HepG2 (cell line): ENCODE measurements around the gene MRPL43. TPM values are rescaled to one million over a fixed set of nuclear protein-coding genes. Genes with fewer than 3 reads are reported as not detected.

Source experiments
- ADNP ChIP-seq: sonication (generic); formaldehyde crosslinking; IDR thresholded peaks from 2 replicates; pipeline ENCODE4 v1.4.0; 2020; ENCODE audit warnings: missing genetic modification reagents
- CEBPG ChIP-seq: IDR thresholded peaks from 2 replicates; pipeline ENCODE4 v1.6.1; 2016
- HOXA7 ChIP-seq: sonication (generic); formaldehyde crosslinking; IDR thresholded peaks from 2 replicates; pipeline ENCODE4 v1.8.1; 2022; ENCODE audit warnings: mild to moderate bottlenecking, missing genetic modification reagents, moderate library complexity
- KDM4B ChIP-seq: sonication (generic); formaldehyde crosslinking; IDR thresholded peaks from 2 replicates; pipeline ENCODE4 v1.4.0; 2020; ENCODE audit warnings: missing genetic modification reagents
- KDM5A ChIP-seq: fragments of 200-600 bp; sonication (generic); IDR thresholded peaks from 2 replicates; pipeline ENCODE4 v1.7.0; 2018; ENCODE audit warnings: antibody characterized with exemption, mild to moderate bottlenecking, low read length, borderline replicate concordance
- MXI1 ChIP-seq: IDR thresholded peaks from 3 replicates; pipeline ENCODE4 v1.6.1; 2012; ENCODE audit warnings: low read depth, low read length, inconsistent platforms, borderline replicate concordance
- NFATC3 ChIP-seq: sonication (generic); formaldehyde crosslinking; IDR thresholded peaks from 2 replicates; pipeline ENCODE4 v1.5.1; 2020; ENCODE audit warnings: mild to moderate bottlenecking, missing genetic modification reagents
- SALL2 ChIP-seq: sonication (generic); formaldehyde crosslinking; IDR thresholded peaks from 2 replicates; pipeline ENCODE4 v1.8.1; 2023; ENCODE audit warnings: mild to moderate bottlenecking, missing genetic modification reagents, inconsistent platforms
- TARDBP ChIP-seq: sonication (generic); formaldehyde crosslinking; IDR thresholded peaks from 2 replicates; pipeline ENCODE4 v1.8.0; 2022; ENCODE audit warnings: mild to moderate bottlenecking, missing genetic modification reagents
- ZMAT3 ChIP-seq: sonication (generic); formaldehyde crosslinking; conservative IDR thresholded peaks from 2 replicates; pipeline ENCODE4 v1.7.0; 2021; ENCODE audit warnings: missing genetic modification reagents
- polyA plus RNA-seq, 8 experiments: library from polyadenylated mRNA; depleted of rRNA in 3 of 8; stranded (reverse) in 7 of 8; unstranded in 1 of 8; fragments of >200 nt; fragmentation: Illumina TruSeq in 4 of 8; extraction: Trizol in 4 of 8; gene quantifications; 2 replicates each; pipeline versions ENCODE4 v1.2.1 to v1.2.3, GENCODE V29; 2011 to 2016; ENCODE audit warnings: low read depth in 4 of 8, missing spikeins in 1 of 8, mixed read lengths in 1 of 8; ENCODE audit not compliant: insufficient read depth in 1 of 8
- total RNA-seq, 5 experiments: library from RNA; depleted of rRNA; stranded (reverse); fragments of >200 nt; fragmentation: Illumina TruSeq; extraction: Trizol; gene quantifications; 2 replicates each; pipeline ENCODE4 v1.2.3, GENCODE V29; 2016; ENCODE audit warnings: low read depth in 1 of 5
- TF ChIP-seq, protein P1 (sequence below): sonication (generic); formaldehyde crosslinking; IDR thresholded peaks from 2 replicates; pipeline ENCODE4 v1.5.1; 2020; ENCODE audit warnings: mild to moderate bottlenecking, missing genetic modification reagents, borderline replicate concordance
- TF ChIP-seq, protein P2 (sequence below), 2 experiments: fragments of 450-650 bp in 1 of 2; sonication (generic) in 1 of 2; formaldehyde crosslinking; IDR thresholded peaks; 2 replicates each; pipeline versions ENCODE4 v1.5.0 to v1.8.0; 2020 to 2022; ENCODE audit warnings: mild to moderate bottlenecking in 1 of 2, missing genetic modification reagents in 1 of 2
- TF ChIP-seq, protein P3 (sequence below): sonication (generic); formaldehyde crosslinking; IDR thresholded peaks from 2 replicates; pipeline ENCODE4 v1.5.0; 2020; ENCODE audit warnings: mild to moderate bottlenecking, low read depth, missing genetic modification reagents, borderline replicate concordance

Gene MRPL43
- total and polyA plus RNA-seq, 2 of the 13 experiments (the other 11 are each of a cell fraction or from before 2014, with no cell fraction given): 71.0 to 73.7 TPM

DNA sequence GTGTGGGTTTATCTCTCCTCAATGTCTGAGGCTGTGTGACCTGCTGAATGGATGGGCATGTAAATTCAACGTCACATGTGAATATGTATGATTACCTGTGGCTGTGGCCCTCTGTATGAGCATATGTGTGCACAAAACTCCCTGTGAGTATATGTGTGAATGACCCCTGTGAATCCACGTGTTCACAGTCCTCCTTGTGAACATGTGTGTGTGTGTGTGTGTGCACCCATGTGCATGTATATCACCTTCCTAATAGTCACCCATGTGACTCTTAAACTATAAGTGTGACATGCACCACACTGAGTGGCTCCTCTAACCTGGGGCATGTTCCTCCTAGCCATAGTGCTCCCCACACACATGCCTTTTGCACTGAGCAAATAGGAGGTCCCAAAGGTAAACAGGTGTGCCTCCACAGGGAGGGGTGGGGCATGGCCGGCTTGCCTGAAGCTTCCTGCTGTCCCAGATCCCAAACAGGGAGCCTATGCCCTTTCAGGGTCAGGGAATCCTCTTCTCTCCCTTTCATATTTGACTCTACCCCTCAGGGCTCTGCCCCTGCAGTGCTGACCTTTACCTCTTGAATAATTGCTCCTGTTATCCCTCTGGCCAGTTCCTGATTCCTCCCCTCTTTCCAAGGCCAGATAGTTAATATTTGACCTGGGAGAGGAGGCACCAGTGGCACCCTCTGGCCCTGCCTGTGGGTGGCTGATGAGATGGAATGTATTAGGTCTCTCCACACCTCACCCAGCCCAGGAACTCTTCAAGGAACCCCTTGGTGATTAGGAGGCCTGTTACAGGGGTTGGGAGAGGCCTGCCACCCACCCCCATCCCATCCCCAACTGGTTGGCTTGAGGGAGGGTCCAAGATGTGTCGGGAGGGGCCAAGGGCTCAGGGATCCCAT lies 16.1 kb downstream of the MRPL43 start (continued):
- TF ChIP-seq, protein P1, sequence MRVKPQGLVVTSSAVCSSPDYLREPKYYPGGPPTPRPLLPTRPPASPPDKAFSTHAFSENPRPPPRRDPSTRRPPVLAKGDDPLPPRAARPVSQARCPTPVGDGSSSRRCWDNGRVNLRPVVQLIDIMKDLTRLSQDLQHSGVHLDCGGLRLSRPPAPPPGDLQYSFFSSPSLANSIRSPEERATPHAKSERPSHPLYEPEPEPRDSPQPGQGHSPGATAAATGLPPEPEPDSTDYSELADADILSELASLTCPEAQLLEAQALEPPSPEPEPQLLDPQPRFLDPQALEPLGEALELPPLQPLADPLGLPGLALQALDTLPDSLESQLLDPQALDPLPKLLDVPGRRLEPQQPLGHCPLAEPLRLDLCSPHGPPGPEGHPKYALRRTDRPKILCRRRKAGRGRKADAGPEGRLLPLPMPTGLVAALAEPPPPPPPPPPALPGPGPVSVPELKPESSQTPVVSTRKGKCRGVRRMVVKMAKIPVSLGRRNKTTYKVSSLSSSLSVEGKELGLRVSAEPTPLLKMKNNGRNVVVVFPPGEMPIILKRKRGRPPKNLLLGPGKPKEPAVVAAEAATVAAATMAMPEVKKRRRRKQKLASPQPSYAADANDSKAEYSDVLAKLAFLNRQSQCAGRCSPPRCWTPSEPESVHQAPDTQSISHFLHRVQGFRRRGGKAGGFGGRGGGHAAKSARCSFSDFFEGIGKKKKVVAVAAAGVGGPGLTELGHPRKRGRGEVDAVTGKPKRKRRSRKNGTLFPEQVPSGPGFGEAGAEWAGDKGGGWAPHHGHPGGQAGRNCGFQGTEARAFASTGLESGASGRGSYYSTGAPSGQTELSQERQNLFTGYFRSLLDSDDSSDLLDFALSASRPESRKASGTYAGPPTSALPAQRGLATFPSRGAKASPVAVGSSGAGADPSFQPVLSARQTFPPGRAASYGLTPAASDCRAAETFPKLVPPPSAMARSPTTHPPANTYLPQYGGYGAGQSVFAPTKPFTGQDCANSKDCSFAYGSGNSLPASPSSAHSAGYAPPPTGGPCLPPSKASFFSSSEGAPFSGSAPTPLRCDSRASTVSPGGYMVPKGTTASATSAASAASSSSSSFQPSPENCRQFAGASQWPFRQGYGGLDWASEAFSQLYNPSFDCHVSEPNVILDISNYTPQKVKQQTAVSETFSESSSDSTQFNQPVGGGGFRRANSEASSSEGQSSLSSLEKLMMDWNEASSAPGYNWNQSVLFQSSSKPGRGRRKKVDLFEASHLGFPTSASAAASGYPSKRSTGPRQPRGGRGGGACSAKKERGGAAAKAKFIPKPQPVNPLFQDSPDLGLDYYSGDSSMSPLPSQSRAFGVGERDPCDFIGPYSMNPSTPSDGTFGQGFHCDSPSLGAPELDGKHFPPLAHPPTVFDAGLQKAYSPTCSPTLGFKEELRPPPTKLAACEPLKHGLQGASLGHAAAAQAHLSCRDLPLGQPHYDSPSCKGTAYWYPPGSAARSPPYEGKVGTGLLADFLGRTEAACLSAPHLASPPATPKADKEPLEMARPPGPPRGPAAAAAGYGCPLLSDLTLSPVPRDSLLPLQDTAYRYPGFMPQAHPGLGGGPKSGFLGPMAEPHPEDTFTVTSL (CRISPR knock-in tag): peak; percentile 37; the same call in 1 of the 2 replicates
- TF ChIP-seq KDM4B (CRISPR knock-in tag) (peak; percentile 79; the same call in 1 of the 2 replicates), TARDBP (CRISPR knock-in tag) (peak; percentile 99), NFATC3 (CRISPR knock-in tag) (0 out of 2 replicates have a peak, but pooled peaks have one; percentile 64), CEBPG (CRISPR knock-in tag) (no peak), MXI1 (peak; percentile 74; the same call in 1 of the 3 replicates), ADNP (CRISPR knock-in tag) (no peak), HOXA7 (CRISPR knock-in tag) (no peak), ZMAT3 (CRISPR knock-in tag) (peak; percentile 74), KDM5A (no peak), SALL2 (no peak)
- TF ChIP-seq, protein P2, sequence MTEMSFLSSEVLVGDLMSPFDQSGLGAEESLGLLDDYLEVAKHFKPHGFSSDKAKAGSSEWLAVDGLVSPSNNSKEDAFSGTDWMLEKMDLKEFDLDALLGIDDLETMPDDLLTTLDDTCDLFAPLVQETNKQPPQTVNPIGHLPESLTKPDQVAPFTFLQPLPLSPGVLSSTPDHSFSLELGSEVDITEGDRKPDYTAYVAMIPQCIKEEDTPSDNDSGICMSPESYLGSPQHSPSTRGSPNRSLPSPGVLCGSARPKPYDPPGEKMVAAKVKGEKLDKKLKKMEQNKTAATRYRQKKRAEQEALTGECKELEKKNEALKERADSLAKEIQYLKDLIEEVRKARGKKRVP (CRISPR knock-in tag; IDR thresholded peaks at IDR 0.05): no peak
- TF ChIP-seq, protein P3, sequence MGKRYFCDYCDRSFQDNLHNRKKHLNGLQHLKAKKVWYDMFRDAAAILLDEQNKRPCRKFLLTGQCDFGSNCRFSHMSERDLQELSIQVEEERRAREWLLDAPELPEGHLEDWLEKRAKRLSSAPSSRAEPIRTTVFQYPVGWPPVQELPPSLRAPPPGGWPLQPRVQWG (CRISPR knock-in tag): no peak
